Neural progenitor cell (in vitro differentiated cells): ENCODE measurements around the gene PTDSS2. TPM values are rescaled to one million over a fixed set of nuclear protein-coding genes. Genes with fewer than 3 reads are reported as not detected.

ENCODE experiments used
- DNase-seq: peaks from one replicate; pipeline ENCODE4 v3.0.0-alpha.2; 2016; ENCODE audit warnings: low spot score
- H2AFZ ChIP-seq: fragments of 200-600 bp; sonication (generic); replicated peaks from 2 replicates; pipeline ENCODE4 v1.6.1; 2016; ENCODE audit warnings: antibody characterized with exemption
- H3F3A ChIP-seq: fragments of 200-600 bp; sonication (generic); 2 replicates; pipeline ENCODE4 v1.6.1; 2016; ENCODE audit warnings: antibody characterized with exemption, low read depth
- H3K27ac ChIP-seq: fragments of 200-600 bp; sonication (generic); 2 replicates; pipeline ENCODE4 v1.5.1; 2016; ENCODE audit warnings: mild to moderate bottlenecking
- H3K27me3 ChIP-seq: fragments of 200-600 bp; sonication (generic); 2 replicates; pipeline ENCODE4 v1.6.1; 2016; ENCODE audit warnings: mild to moderate bottlenecking, moderate library complexity
- H3K36me3 ChIP-seq: fragments of 200-600 bp; sonication (generic); 2 replicates; pipeline ENCODE4 v1.5.1; 2016
- H3K4me1 ChIP-seq: fragments of 200-600 bp; sonication (generic); 2 replicates; pipeline ENCODE4 v1.6.1; 2016; ENCODE audit warnings: mixed run types
- H3K4me2 ChIP-seq: fragments of 200-600 bp; sonication (generic); 2 replicates; pipeline ENCODE4 v1.6.1; 2016
- H3K4me3 ChIP-seq: fragments of 200-600 bp; sonication (generic); 2 replicates; pipeline ENCODE4 v1.5.1; 2016
- H3K79me2 ChIP-seq: fragments of 200-600 bp; sonication (generic); 2 replicates; pipeline ENCODE4 v1.6.1; 2016; ENCODE audit warnings: low read depth
- H3K9ac ChIP-seq: fragments of 200-600 bp; sonication (generic); 2 replicates; pipeline ENCODE4 v1.6.1; 2016
- H3K9me3 ChIP-seq: fragments of 200-600 bp; sonication (generic); 2 replicates; pipeline ENCODE4 v1.5.1; 2016; ENCODE audit warnings: low read depth
- H4K20me1 ChIP-seq: fragments of 200-600 bp; sonication (generic); 2 replicates; pipeline ENCODE4 v1.6.1; 2016; ENCODE audit warnings: low read depth
- H3K27ac Mint-ChIP-seq: 3 replicates; pipeline ENCODE4 v1.8.0; 2021; ENCODE audit warnings: mixed read lengths
- H3K27me3 Mint-ChIP-seq: 2 replicates; pipeline ENCODE4 v1.8.0; 2022; ENCODE audit warnings: low read depth, mild to moderate bottlenecking, inconsistent platforms, moderate library complexity, mixed read lengths; ENCODE audit not compliant: insufficient read depth
- H3K36me3 Mint-ChIP-seq: 3 replicates; pipeline ENCODE4 v1.8.0; 2021; ENCODE audit warnings: mixed read lengths
- H3K4me1 Mint-ChIP-seq: 3 replicates; pipeline ENCODE4 v1.8.0; 2021; ENCODE audit warnings: mixed read lengths
- H3K4me3 Mint-ChIP-seq: 3 replicates; pipeline ENCODE4 v1.8.0; 2021; ENCODE audit warnings: mild to moderate bottlenecking, moderate library complexity, mixed read lengths
- H3K9me3 Mint-ChIP-seq: 3 replicates; pipeline ENCODE4 v1.8.0; 2020; ENCODE audit warnings: mixed read lengths
- EZH2 ChIP-seq: fragments of 200-600 bp; sonication (generic); IDR thresholded peaks from 2 replicates; pipeline ENCODE4 v1.6.1; 2017; ENCODE audit warnings: antibody characterized with exemption, mild to moderate bottlenecking, moderate library complexity
- EZH2phosphoT487 ChIP-seq: fragments of 200-600 bp; sonication (generic); IDR thresholded peaks from 2 replicates; pipeline ENCODE4 v1.6.1; 2017; ENCODE audit warnings: antibody characterized with exemption
- total RNA-seq: library from RNA; depleted of rRNA; stranded (reverse); fragments of >200 nt; gene quantifications from 2 replicates; pipeline ENCODE4 v1.2.3, GENCODE V29; 2015; ENCODE audit warnings: low replicate concordance
- TF ChIP-seq, protein P1 (sequence below): fragments of 200-600 bp; sonication (generic); IDR thresholded peaks from 2 replicates; pipeline ENCODE4 v1.5.1; 2017; ENCODE audit warnings: antibody characterized with exemption, mild to moderate bottlenecking

PTDSS2 gene
- total RNA-seq, 1 donor from 2014 or later, result 24.7 TPM

DNA sequence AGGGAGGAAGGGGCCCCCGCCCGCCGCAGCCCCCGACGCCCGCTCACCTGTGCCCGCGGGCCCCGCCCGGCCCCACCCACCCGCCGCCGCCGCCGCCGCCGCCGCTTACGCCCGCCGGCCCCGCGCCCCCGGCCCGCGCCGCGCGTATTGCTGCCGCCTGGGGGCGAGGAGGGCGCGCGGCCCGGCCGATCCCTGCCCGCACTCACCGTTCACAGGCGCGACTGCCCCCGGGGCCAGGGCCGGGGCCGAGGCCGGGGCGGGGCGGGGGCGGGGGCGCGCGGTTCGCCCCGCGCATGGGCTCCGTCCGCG lies 85.1 kb downstream of the PTDSS2 start:
- no peak overlapping the region for H3K4me3 Mint-ChIP-seq
- Histone ChIP-seq H3K79me2 (peaks cover 13% of the 10 kb centered on the region), H3K36me3 (no peaks in the 10 kb centered on the region), H4K20me1 (peaks cover 23% of the 10 kb centered on the region), H3K27me3 (peaks cover 31% of the 10 kb centered on the region), H3K4me3 (peak overlapping the region; percentile 73), H3K27ac (no peak overlapping the region), H3K9ac (no peak overlapping the region), H2AFZ (no peak overlapping the region), H3K4me1 (peaks cover 12% of the 10 kb centered on the region), H3F3A (peaks cover 30% of the 10 kb centered on the region), H3K4me2 (no peak overlapping the region), H3K9me3 (no peaks in the 10 kb centered on the region)
- peaks cover 1% of the 10 kb centered on the region for H3K36me3 Mint-ChIP-seq
- H3K27ac Mint-ChIP-seq, result no peak overlapping the region
- H3K4me1 Mint-ChIP-seq, result peaks cover 14% of the 10 kb centered on the region
- DNase-seq, result no peak
- TF ChIP-seq EZH2phosphoT487 (no peak), EZH2 (no peak)
- TF ChIP-seq, protein P1, sequence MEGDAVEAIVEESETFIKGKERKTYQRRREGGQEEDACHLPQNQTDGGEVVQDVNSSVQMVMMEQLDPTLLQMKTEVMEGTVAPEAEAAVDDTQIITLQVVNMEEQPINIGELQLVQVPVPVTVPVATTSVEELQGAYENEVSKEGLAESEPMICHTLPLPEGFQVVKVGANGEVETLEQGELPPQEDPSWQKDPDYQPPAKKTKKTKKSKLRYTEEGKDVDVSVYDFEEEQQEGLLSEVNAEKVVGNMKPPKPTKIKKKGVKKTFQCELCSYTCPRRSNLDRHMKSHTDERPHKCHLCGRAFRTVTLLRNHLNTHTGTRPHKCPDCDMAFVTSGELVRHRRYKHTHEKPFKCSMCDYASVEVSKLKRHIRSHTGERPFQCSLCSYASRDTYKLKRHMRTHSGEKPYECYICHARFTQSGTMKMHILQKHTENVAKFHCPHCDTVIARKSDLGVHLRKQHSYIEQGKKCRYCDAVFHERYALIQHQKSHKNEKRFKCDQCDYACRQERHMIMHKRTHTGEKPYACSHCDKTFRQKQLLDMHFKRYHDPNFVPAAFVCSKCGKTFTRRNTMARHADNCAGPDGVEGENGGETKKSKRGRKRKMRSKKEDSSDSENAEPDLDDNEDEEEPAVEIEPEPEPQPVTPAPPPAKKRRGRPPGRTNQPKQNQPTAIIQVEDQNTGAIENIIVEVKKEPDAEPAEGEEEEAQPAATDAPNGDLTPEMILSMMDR, result no peak
- no peaks in the 10 kb centered on the region for H3K9me3 Mint-ChIP-seq
- H3K27me3 Mint-ChIP-seq, result peaks cover 2% of the 10 kb centered on the region

DNA sequence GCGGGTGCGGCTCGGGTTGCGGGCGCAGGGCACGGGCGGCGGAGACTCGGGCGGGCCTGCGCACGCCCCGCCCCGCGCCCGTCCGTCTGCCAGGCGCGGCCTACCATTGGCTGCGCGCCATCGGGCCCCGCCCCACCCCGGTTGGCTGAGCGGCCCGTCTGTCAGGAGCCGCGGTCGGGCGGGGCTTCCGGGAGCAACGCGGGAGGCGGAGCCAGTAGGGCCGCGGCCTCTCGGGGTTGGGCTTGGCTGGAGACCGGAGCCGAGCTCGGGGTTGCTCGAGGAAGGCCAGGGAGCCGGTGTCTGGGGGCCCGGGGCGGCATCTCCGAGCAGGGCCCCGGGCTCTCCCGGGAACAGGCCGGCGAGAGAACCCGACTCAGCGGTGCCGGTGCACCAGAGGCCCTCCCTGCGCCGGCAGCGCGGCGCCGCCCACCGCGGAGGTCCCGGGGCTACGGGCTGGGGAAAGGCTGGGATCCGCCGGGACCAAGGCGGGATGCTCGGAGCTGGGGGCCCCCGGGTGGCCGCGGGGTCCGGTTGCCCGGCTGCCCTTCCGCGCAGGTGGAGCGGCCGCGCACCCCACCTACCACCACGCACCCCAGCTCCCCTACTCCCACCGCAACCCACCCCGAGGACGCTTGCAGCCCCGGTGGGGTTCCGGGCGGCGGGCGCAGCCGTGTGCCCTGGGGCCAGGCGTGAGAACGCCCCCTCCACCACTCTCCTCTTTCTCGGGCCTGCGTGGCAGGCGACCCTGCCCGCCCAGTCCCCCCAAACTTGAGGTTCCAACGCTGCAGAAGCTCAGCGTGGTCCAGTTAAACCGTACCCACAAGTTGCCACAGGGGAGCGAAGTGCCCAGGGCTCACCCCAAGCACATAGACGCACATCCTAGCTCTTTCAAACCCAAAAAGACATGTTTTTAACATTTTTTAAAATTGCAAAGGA lies 85.7 kb downstream of the PTDSS2 start, which contains the start of gene HRAS:
Gene HRAS, minus strand, starts transcription at position 58 of the 936 bp plus-strand sequence.
- H3K79me2 ChIP-seq, result peaks cover 13% of the 10 kb centered on the region
- DNase-seq, result peak; percentile 98
- H3K4me1 ChIP-seq, result peaks cover 18% of the 10 kb centered on the region
- H3K4me2 ChIP-seq, result peak within 1 kb of the TSS; percentile 97
- H3K27ac ChIP-seq, result no peak within 1 kb of the TSS
- peak within 1 kb of the TSS; percentile 95 for H2AFZ ChIP-seq
- no peaks in the 10 kb centered on the region for H3K36me3 Mint-ChIP-seq
- peaks cover 30% of the 10 kb centered on the region for H3F3A ChIP-seq
- H3K4me3 Mint-ChIP-seq, result peak within 1 kb of the TSS; percentile 95
- H3K27ac Mint-ChIP-seq, result peak within 1 kb of the TSS; percentile 86
- H3K4me1 Mint-ChIP-seq, result peaks cover 14% of the 10 kb centered on the region
- H3K36me3 ChIP-seq, result no peaks in the 10 kb centered on the region
- peak within 1 kb of the TSS; percentile 55 for H3K9ac ChIP-seq
- H3K9me3 ChIP-seq, result no peaks in the 10 kb centered on the region
- H3K4me3 ChIP-seq, result peak within 1 kb of the TSS; percentile 94
- no peak for TF ChIP-seq EZH2phosphoT487
- H3K9me3 Mint-ChIP-seq, result no peaks in the 10 kb centered on the region
- peaks cover 23% of the 10 kb centered on the region for H4K20me1 ChIP-seq
- peaks cover 2% of the 10 kb centered on the region for H3K27me3 Mint-ChIP-seq
- peaks cover 31% of the 10 kb centered on the region for H3K27me3 ChIP-seq

DNA sequence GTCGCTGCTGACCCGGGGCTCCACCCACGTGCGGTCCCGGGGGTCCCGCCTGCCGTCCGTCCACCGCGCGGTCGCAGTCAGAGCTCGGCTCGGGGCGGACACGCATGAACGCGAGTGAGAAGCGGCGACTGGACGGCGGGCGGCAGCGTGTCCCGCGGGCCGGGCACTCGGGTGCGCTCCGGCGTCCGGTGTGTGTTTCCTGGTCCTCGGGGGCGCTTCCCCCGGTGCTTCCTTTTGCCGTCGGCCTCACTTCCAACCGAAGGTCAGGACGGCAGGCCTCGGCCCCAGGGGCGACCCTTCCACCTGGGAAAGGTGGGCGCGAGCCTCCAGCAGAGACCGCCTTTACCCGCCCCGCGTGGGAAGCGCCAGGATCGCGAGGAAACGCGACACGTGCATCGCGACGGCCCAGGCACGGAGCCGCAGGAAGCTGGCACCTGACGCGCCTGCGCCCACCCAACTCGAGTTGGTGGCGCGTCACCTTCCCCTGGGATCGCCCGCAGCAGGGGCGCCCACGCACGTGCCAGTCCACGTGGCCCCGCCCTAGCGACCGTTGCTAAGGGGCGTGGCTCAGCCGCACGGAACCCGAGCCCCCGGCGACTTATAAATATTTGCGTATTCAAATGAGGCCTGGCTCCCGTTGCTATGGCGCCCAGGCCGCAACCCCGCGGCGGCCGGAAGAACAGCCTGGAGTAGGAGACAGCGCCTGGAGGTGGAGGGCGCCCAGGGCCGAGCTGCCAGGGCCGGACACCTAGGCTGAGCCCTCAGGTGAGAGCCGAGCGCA lies 87.0 kb downstream of the PTDSS2 start, which contains the start of gene LRRC56:
Gene LRRC56, plus strand, starts transcription at position 687 of the 781 bp plus-strand sequence. CDS start 3,158 bp downstream, outside the sequence.
- Histone ChIP-seq H3K4me3 (peak within 1 kb of the TSS; percentile 94), H4K20me1 (peaks cover 23% of the 10 kb centered on the region), H3K36me3 (no peaks in the 10 kb centered on the region), H3K27ac (no peak within 1 kb of the TSS), H3K9me3 (no peaks in the 10 kb centered on the region), H2AFZ (no peak within 1 kb of the TSS), H3K27me3 (peaks cover 31% of the 10 kb centered on the region), H3K4me1 (peaks cover 20% of the 10 kb centered on the region), H3K9ac (no peak within 1 kb of the TSS), H3F3A (peaks cover 30% of the 10 kb centered on the region), H3K79me2 (peaks cover 13% of the 10 kb centered on the region), H3K4me2 (peak within 1 kb of the TSS; percentile 94)
- H3K4me3 Mint-ChIP-seq, result peak within 1 kb of the TSS; percentile 95
- peaks cover 14% of the 10 kb centered on the region for H3K4me1 Mint-ChIP-seq
- H3K36me3 Mint-ChIP-seq, result no peaks in the 10 kb centered on the region
- H3K27ac Mint-ChIP-seq, result no peak within 1 kb of the TSS
- H3K9me3 Mint-ChIP-seq, result no peaks in the 10 kb centered on the region
- peaks cover 2% of the 10 kb centered on the region for H3K27me3 Mint-ChIP-seq
- peak; percentile 92 for DNase-seq
- TF ChIP-seq EZH2 (peak; percentile 80), EZH2phosphoT487 (peak; percentile 65)
- TF ChIP-seq, protein P1, result no peak
